ENCODE measurements around the gene CARTPT.

The CARTPT gene

GRCh38 chr5:71762826-71763225 is 43.8 kb downstream of the CARTPT start:
- no peaks in the 10 kb centered on the region for H3K27me3 ChIP-seq (ENCODE audit: insufficient read depth, low read length, poor library complexity, severe bottlenecking)
- H3K79me2 ChIP-seq (ENCODE audit: insufficient read depth, low read length): no peaks in the 10 kb centered on the region
- H4K20me1 ChIP-seq (ENCODE audit: insufficient read depth, low read length, poor library complexity, severe bottlenecking): no peaks in the 10 kb centered on the region
- H3F3A ChIP-seq (ENCODE audit: low read depth): no peaks in the 10 kb centered on the region
- H3K9me2 ChIP-seq (replicated peaks; ENCODE audit: low read depth, low read length): no peaks in the 10 kb centered on the region
- no peaks in the 10 kb centered on the region for H3K9me3 ChIP-seq (ENCODE audit: insufficient read depth, low read depth, low read length)
- H2AFZ ChIP-seq (ENCODE audit: low read length): no peak overlapping the region
- no peak overlapping the region for H3K4me2 ChIP-seq (ENCODE audit: low read depth, low read length, poor library complexity, severe bottlenecking)
- no peak overlapping the region for H3K4me3 ChIP-seq (ENCODE audit: low read length, poor library complexity, severe bottlenecking)
- no peaks in the 10 kb centered on the region for H3K36me3 ChIP-seq (ENCODE audit: insufficient read depth, low read length)
- H3K4me1 ChIP-seq (ENCODE audit: insufficient read depth, low read length, poor library complexity, severe bottlenecking): peaks cover 2% of the 10 kb centered on the region
- TF ChIP-seq EZH2phosphoT487 (IDR thresholded peaks at IDR 0.05; ENCODE audit: borderline replicate concordance) (no peak), CTCF (conservative IDR thresholded peaks at IDR 0.05; ENCODE audit: low read length) (no peak)
- H3K9ac ChIP-seq (ENCODE audit: low read depth, low read length, poor library complexity, severe bottlenecking): no peak overlapping the region

- Histone ChIP-seq H3K4me3 (ENCODE audit: low read length, poor library complexity, severe bottlenecking) (no peak overlapping the region), H2AFZ (ENCODE audit: low read length) (peak overlapping the region; percentile 82; the same call in 1 of the 2 replicates), H3F3A (ENCODE audit: low read depth) (no peaks in the 10 kb centered on the region), H3K9ac (ENCODE audit: low read depth, low read length, poor library complexity, severe bottlenecking) (no peak overlapping the region), H4K20me1 (ENCODE audit: insufficient read depth, low read length, poor library complexity, severe bottlenecking) (no peaks in the 10 kb centered on the region), H3K4me2 (ENCODE audit: low read depth, low read length, poor library complexity, severe bottlenecking) (no peak overlapping the region), H3K9me2 (replicated peaks; ENCODE audit: low read depth, low read length) (no peaks in the 10 kb centered on the region), H3K27me3 (ENCODE audit: insufficient read depth, low read length, poor library complexity, severe bottlenecking) (no peaks in the 10 kb centered on the region), H3K9me3 (ENCODE audit: insufficient read depth, low read depth, low read length) (no peaks in the 10 kb centered on the region), H3K4me1 (ENCODE audit: insufficient read depth, low read length, poor library complexity, severe bottlenecking) (peaks cover 26% of the 10 kb centered on the region), H3K79me2 (ENCODE audit: insufficient read depth, low read length) (no peaks in the 10 kb centered on the region), H3K36me3 (ENCODE audit: insufficient read depth, low read length) (no peaks in the 10 kb centered on the region)
- no peak for TF ChIP-seq CTCF (conservative IDR thresholded peaks at IDR 0.05; ENCODE audit: low read length)
- TF ChIP-seq EZH2phosphoT487 (IDR thresholded peaks at IDR 0.05; ENCODE audit: borderline replicate concordance): no peak
Measured at GRCh38 chr5:71767661-71768060, 48.6 kb downstream of the CARTPT start.

GRCh38 chr5:71769287-71769686 is 50.2 kb downstream of the CARTPT start:
- TF ChIP-seq EZH2phosphoT487 (IDR thresholded peaks at IDR 0.05; ENCODE audit: borderline replicate concordance): no peak
- TF ChIP-seq CTCF (conservative IDR thresholded peaks at IDR 0.05; ENCODE audit: low read length): no peak
- H3F3A ChIP-seq (ENCODE audit: low read depth): no peaks in the 10 kb centered on the region
- H3K9me3 ChIP-seq (ENCODE audit: insufficient read depth, low read depth, low read length): no peaks in the 10 kb centered on the region

More at GRCh38 chr5:71769287-71769686, 50.2 kb downstream of the CARTPT start:
- Histone ChIP-seq H3K27me3 (ENCODE audit: insufficient read depth, low read length, poor library complexity, severe bottlenecking) (no peaks in the 10 kb centered on the region), H3K9me2 (replicated peaks; ENCODE audit: low read depth, low read length) (no peaks in the 10 kb centered on the region), H3K79me2 (ENCODE audit: insufficient read depth, low read length) (no peaks in the 10 kb centered on the region), H2AFZ (ENCODE audit: low read length) (peak overlapping the region; percentile 63), H4K20me1 (ENCODE audit: insufficient read depth, low read length, poor library complexity, severe bottlenecking) (no peaks in the 10 kb centered on the region), H3K36me3 (ENCODE audit: insufficient read depth, low read length) (no peaks in the 10 kb centered on the region), H3K4me1 (ENCODE audit: insufficient read depth, low read length, poor library complexity, severe bottlenecking) (peaks cover 26% of the 10 kb centered on the region), H3K4me2 (ENCODE audit: low read depth, low read length, poor library complexity, severe bottlenecking) (peak overlapping the region; percentile 65), H3K9ac (ENCODE audit: low read depth, low read length, poor library complexity, severe bottlenecking) (no peak overlapping the region), H3K4me3 (ENCODE audit: low read length, poor library complexity, severe bottlenecking) (peak overlapping the region; percentile 53)

Measured in Loucy (cell line).